ENCODE data around the gene GPR17. TPM values are rescaled to one million over a fixed set of nuclear protein-coding genes. Genes with fewer than 3 reads are reported as not detected.
A peak's percentile ranks its signal among the peaks of the same experiment; 100 is the strongest.

Gene GPR17
- total RNA-seq, 2 donors from 2014 or later = 0.16 to 0.20 TPM

GRCh38 chr2:127647242-127648190 is 1.6 kb downstream of the GPR17 start:
- Histone ChIP-seq H3K4me3 (no peak overlapping the region), H3K27me3 (no peaks in the 10 kb centered on the region), H3K27ac (no peak overlapping the region), H3K36me3 (no peaks in the 10 kb centered on the region), H3K4me1 (no peaks in the 10 kb centered on the region), H3K9ac (ENCODE audit: low read depth in 2 of 2, low read length in 2 of 2) (no peak overlapping the region), H3K9me3 (no peaks in the 10 kb centered on the region)
- no peak for DNase-seq
- intact Hi-C loops (cut with DNase I) = loop anchor here (5.0 kb wide), 1 partner anchor 450 kb away; no protein-coding TSS in a partner anchor
- no peak for TF ChIP-seq CTCF (IDR thresholded peaks at IDR 0.05)

DNA sequence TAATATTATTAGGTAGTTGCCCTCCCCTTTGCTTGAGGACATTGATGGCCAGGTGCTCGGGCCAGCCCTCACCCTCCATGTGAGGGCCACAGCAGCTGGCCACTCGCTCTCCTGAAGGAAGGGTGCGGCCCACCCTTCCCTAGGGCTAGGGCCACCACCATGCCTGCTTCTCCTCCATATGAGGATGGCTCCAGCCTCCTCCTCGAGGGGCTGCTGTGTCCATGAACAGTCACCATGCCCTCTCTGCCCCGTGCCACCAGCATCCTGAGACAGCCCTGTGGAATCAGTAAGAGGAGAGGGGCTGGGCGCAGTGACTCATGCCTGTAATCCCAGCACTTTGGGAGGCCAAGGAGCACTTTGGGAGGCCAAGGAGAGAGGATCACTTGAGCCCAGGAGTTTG is 2.4 kb downstream of the GPR17 start:
- intact Hi-C loops (cut with DNase I) = loop anchor here (5.0 kb wide), 1 partner anchor 451 kb away; no protein-coding TSS in a partner anchor
- no peak for DNase-seq
- H3K36me3 ChIP-seq = no peaks in the 10 kb centered on the region
- no peaks in the 10 kb centered on the region for H3K4me1 ChIP-seq
- TF ChIP-seq CTCF (IDR thresholded peaks at IDR 0.05) = no peak
- H3K27me3 ChIP-seq = no peaks in the 10 kb centered on the region
- H3K9me3 ChIP-seq = no peaks in the 10 kb centered on the region
- no peak overlapping the region for H3K9ac ChIP-seq (ENCODE audit: low read depth in 2 of 2, low read length in 2 of 2)
- H3K4me3 ChIP-seq = no peak overlapping the region
- H3K27ac ChIP-seq = no peak overlapping the region

GRCh38 chr2:127649100-127649611 is 3.2 kb downstream of the GPR17 start:
- Histone ChIP-seq H3K4me3 (no peak overlapping the region), H3K27me3 (no peaks in the 10 kb centered on the region), H3K36me3 (no peaks in the 10 kb centered on the region), H3K27ac (no peak overlapping the region), H3K9me3 (no peaks in the 10 kb centered on the region), H3K4me1 (no peaks in the 10 kb centered on the region), H3K9ac (ENCODE audit: low read depth in 2 of 2, low read length in 2 of 2) (no peak overlapping the region)
- no peak for TF ChIP-seq CTCF (IDR thresholded peaks at IDR 0.05)
- intact Hi-C loops (cut with DNase I) = loop anchor here (5.0 kb wide), 1 partner anchor 452 kb away; no protein-coding TSS in a partner anchor
- no peak for DNase-seq

- intact Hi-C loops (cut with DNase I) = loop anchor here (5.0 kb wide), 1 partner anchor 452 kb away; no protein-coding TSS in a partner anchor
- no peaks in the 10 kb centered on the region for H3K9me3 ChIP-seq
- TF ChIP-seq CTCF (IDR thresholded peaks at IDR 0.05) = peak; percentile 86
- no peaks in the 10 kb centered on the region for H3K4me1 ChIP-seq
- H3K36me3 ChIP-seq = no peaks in the 10 kb centered on the region
- H3K27me3 ChIP-seq = no peaks in the 10 kb centered on the region
- peak; percentile 92 for DNase-seq
- H3K9ac ChIP-seq (ENCODE audit: low read depth in 2 of 2, low read length in 2 of 2) = no peak overlapping the region
- H3K27ac ChIP-seq = no peak overlapping the region
- H3K4me3 ChIP-seq = no peak overlapping the region
Measured at GRCh38 chr2:127649684-127650040, 3.7 kb downstream of the GPR17 start.

- Histone ChIP-seq H3K9ac (ENCODE audit: low read depth in 2 of 2, low read length in 2 of 2) (no peak overlapping the region), H3K9me3 (no peaks in the 10 kb centered on the region), H3K4me1 (no peaks in the 10 kb centered on the region), H3K36me3 (no peaks in the 10 kb centered on the region), H3K4me3 (no peak overlapping the region), H3K27me3 (no peaks in the 10 kb centered on the region), H3K27ac (no peak overlapping the region)
- peak; percentile 22 for TF ChIP-seq CTCF (IDR thresholded peaks at IDR 0.05)
- intact Hi-C loops (cut with DNase I) = no loop called here
- DNase-seq = no peak
Measured at GRCh38 chr2:127650041-127650784, 4.3 kb downstream of the GPR17 start.

All from colonic mucosa (tissue), 4 donors.